Measurements from ENCODE around the gene HOXB8.

HOXB8 gene

GRCh38 chr17:48588074-48588415, 27.0 kb downstream of the HOXB8 start:
- Histone ChIP-seq H3K36me3 (ENCODE audit: control insufficient read depth, insufficient read depth, low read length) (no peaks in the 10 kb centered on the region), H3K27me3 (ENCODE audit: control insufficient read depth, insufficient read depth, low read length, poor library complexity, severe bottlenecking) (peaks cover 100% of the 10 kb centered on the region), H3K9me3 (ENCODE audit: control insufficient read depth, low read length) (no peaks in the 10 kb centered on the region), H3K4me1 (ENCODE audit: control insufficient read depth, insufficient read depth, low read length) (no peaks in the 10 kb centered on the region), H3K27ac (ENCODE audit: insufficient read depth, low read depth, low read length, poor library complexity, severe bottlenecking) (no peak overlapping the region), H3K4me3 (ENCODE audit: insufficient read depth, low read depth, low read length) (no peak overlapping the region)
- 33 to 40% methylated on average over 2 of the region's 2 CpGs for WGBS, 2 experiments

GRCh38 chr17:48587276-48588073, 27.6 kb downstream of the HOXB8 start:
- H3K27me3 ChIP-seq (ENCODE audit: control insufficient read depth, insufficient read depth, low read length, poor library complexity, severe bottlenecking): peaks cover 100% of the 10 kb centered on the region
- no peaks in the 10 kb centered on the region for H3K36me3 ChIP-seq (ENCODE audit: control insufficient read depth, insufficient read depth, low read length)
- H3K27ac ChIP-seq (ENCODE audit: insufficient read depth, low read depth, low read length, poor library complexity, severe bottlenecking): no peak overlapping the region
- H3K9me3 ChIP-seq (ENCODE audit: control insufficient read depth, low read length): no peaks in the 10 kb centered on the region
- H3K4me3 ChIP-seq (ENCODE audit: insufficient read depth, low read depth, low read length): no peak overlapping the region
- WGBS, 2 experiments: 22% methylated on average over 4 to 5 of the region's 5 CpGs
- no peaks in the 10 kb centered on the region for H3K4me1 ChIP-seq (ENCODE audit: control insufficient read depth, insufficient read depth, low read length)

- no peaks in the 10 kb centered on the region for H3K9me3 ChIP-seq (ENCODE audit: control insufficient read depth, low read length)
- no peaks in the 10 kb centered on the region for H3K36me3 ChIP-seq (ENCODE audit: control insufficient read depth, insufficient read depth, low read length)
- H3K4me3 ChIP-seq (ENCODE audit: insufficient read depth, low read depth, low read length): no peak overlapping the region
- 2 to 7% methylated on average over 23 to 30 of the region's 34 CpGs for WGBS, 2 experiments
- H3K27me3 ChIP-seq (ENCODE audit: control insufficient read depth, insufficient read depth, low read length, poor library complexity, severe bottlenecking): peaks cover 100% of the 10 kb centered on the region
- no peaks in the 10 kb centered on the region for H3K4me1 ChIP-seq (ENCODE audit: control insufficient read depth, insufficient read depth, low read length)
- no peak overlapping the region for H3K27ac ChIP-seq (ENCODE audit: insufficient read depth, low read depth, low read length, poor library complexity, severe bottlenecking)
Measured at GRCh38 chr17:48586355-48587258, 28.5 kb downstream of the HOXB8 start.

- no peak overlapping the region for H3K27ac ChIP-seq (ENCODE audit: insufficient read depth, low read depth, low read length, poor library complexity, severe bottlenecking)
- H3K4me3 ChIP-seq (ENCODE audit: insufficient read depth, low read depth, low read length): no peak overlapping the region
- no peaks in the 10 kb centered on the region for H3K36me3 ChIP-seq (ENCODE audit: control insufficient read depth, insufficient read depth, low read length)
- H3K27me3 ChIP-seq (ENCODE audit: control insufficient read depth, insufficient read depth, low read length, poor library complexity, severe bottlenecking): peaks cover 100% of the 10 kb centered on the region
- WGBS, 2 experiments: 20 to 22% methylated on average over 2 of the region's 2 CpGs
- no peaks in the 10 kb centered on the region for H3K9me3 ChIP-seq (ENCODE audit: control insufficient read depth, low read length)
- H3K4me1 ChIP-seq (ENCODE audit: control insufficient read depth, insufficient read depth, low read length): no peaks in the 10 kb centered on the region
Measured at GRCh38 chr17:48584223-48584741, 30.8 kb downstream of the HOXB8 start.

GRCh38 chr17:48583708-48584222, 31.3 kb downstream of the HOXB8 start:
- Histone ChIP-seq H3K4me3 (ENCODE audit: insufficient read depth, low read depth, low read length) (no peak overlapping the region), H3K9me3 (ENCODE audit: control insufficient read depth, low read length) (no peaks in the 10 kb centered on the region), H3K36me3 (ENCODE audit: control insufficient read depth, insufficient read depth, low read length) (no peaks in the 10 kb centered on the region), H3K27ac (ENCODE audit: insufficient read depth, low read depth, low read length, poor library complexity, severe bottlenecking) (no peak overlapping the region), H3K4me1 (ENCODE audit: control insufficient read depth, insufficient read depth, low read length) (no peaks in the 10 kb centered on the region), H3K27me3 (ENCODE audit: control insufficient read depth, insufficient read depth, low read length, poor library complexity, severe bottlenecking) (peaks cover 100% of the 10 kb centered on the region)
- 25 to 58% methylated on average over 2 to 3 of the region's 3 CpGs for WGBS, 2 experiments

- Histone ChIP-seq H3K36me3 (ENCODE audit: control insufficient read depth, insufficient read depth, low read length) (no peaks in the 10 kb centered on the region), H3K4me1 (ENCODE audit: control insufficient read depth, insufficient read depth, low read length) (no peaks in the 10 kb centered on the region), H3K27me3 (ENCODE audit: control insufficient read depth, insufficient read depth, low read length, poor library complexity, severe bottlenecking) (peaks cover 100% of the 10 kb centered on the region), H3K27ac (ENCODE audit: insufficient read depth, low read depth, low read length, poor library complexity, severe bottlenecking) (no peak overlapping the region), H3K4me3 (ENCODE audit: insufficient read depth, low read depth, low read length) (no peak overlapping the region), H3K9me3 (ENCODE audit: control insufficient read depth, low read length) (no peaks in the 10 kb centered on the region)
- 20% methylated on average over 7 of the region's 7 CpGs for WGBS, 2 experiments
Measured at GRCh38 chr17:48582750-48583069, 32.4 kb downstream of the HOXB8 start.

- Histone ChIP-seq H3K27ac (ENCODE audit: insufficient read depth, low read depth, low read length, poor library complexity, severe bottlenecking) (no peak overlapping the region), H3K4me3 (ENCODE audit: insufficient read depth, low read depth, low read length) (no peak overlapping the region), H3K36me3 (ENCODE audit: control insufficient read depth, insufficient read depth, low read length) (no peaks in the 10 kb centered on the region), H3K9me3 (ENCODE audit: control insufficient read depth, low read length) (no peaks in the 10 kb centered on the region), H3K4me1 (ENCODE audit: control insufficient read depth, insufficient read depth, low read length) (no peaks in the 10 kb centered on the region), H3K27me3 (ENCODE audit: control insufficient read depth, insufficient read depth, low read length, poor library complexity, severe bottlenecking) (peaks cover 100% of the 10 kb centered on the region)
- WGBS, 2 experiments: 6 to 8% methylated on average over 24 of the region's 26 CpGs
Measured at GRCh38 chr17:48579760-48580554, 35.1 kb downstream of the HOXB8 start.

GRCh38 chr17:48579471-48579759, 35.7 kb downstream of the HOXB8 start:
- no peaks in the 10 kb centered on the region for H3K4me1 ChIP-seq (ENCODE audit: control insufficient read depth, insufficient read depth, low read length)
- no peaks in the 10 kb centered on the region for H3K9me3 ChIP-seq (ENCODE audit: control insufficient read depth, low read length)
- H3K4me3 ChIP-seq (ENCODE audit: insufficient read depth, low read depth, low read length): no peak overlapping the region
- H3K36me3 ChIP-seq (ENCODE audit: control insufficient read depth, insufficient read depth, low read length): no peaks in the 10 kb centered on the region
- H3K27me3 ChIP-seq (ENCODE audit: control insufficient read depth, insufficient read depth, low read length, poor library complexity, severe bottlenecking): peaks cover 100% of the 10 kb centered on the region
- H3K27ac ChIP-seq (ENCODE audit: insufficient read depth, low read depth, low read length, poor library complexity, severe bottlenecking): no peak overlapping the region
- 5 to 6% methylated on average over 3 to 6 of the region's 7 CpGs for WGBS, 2 experiments

- WGBS, 2 experiments: 3 to 4% methylated on average over 43 of the region's 43 CpGs
- H3K4me1 ChIP-seq (ENCODE audit: control insufficient read depth, insufficient read depth, low read length): no peaks in the 10 kb centered on the region
- H3K4me3 ChIP-seq (ENCODE audit: insufficient read depth, low read depth, low read length): no peak overlapping the region
- no peak overlapping the region for H3K27ac ChIP-seq (ENCODE audit: insufficient read depth, low read depth, low read length, poor library complexity, severe bottlenecking)
- no peaks in the 10 kb centered on the region for H3K9me3 ChIP-seq (ENCODE audit: control insufficient read depth, low read length)
- no peaks in the 10 kb centered on the region for H3K36me3 ChIP-seq (ENCODE audit: control insufficient read depth, insufficient read depth, low read length)
- peaks cover 100% of the 10 kb centered on the region for H3K27me3 ChIP-seq (ENCODE audit: control insufficient read depth, insufficient read depth, low read length, poor library complexity, severe bottlenecking)
Measured at GRCh38 chr17:48578616-48579470, 36.2 kb downstream of the HOXB8 start.

Measured in ectodermal cell (in vitro differentiated cells).